ENCODE results near the gene FRMD5.

FRMD5 gene

DNA sequence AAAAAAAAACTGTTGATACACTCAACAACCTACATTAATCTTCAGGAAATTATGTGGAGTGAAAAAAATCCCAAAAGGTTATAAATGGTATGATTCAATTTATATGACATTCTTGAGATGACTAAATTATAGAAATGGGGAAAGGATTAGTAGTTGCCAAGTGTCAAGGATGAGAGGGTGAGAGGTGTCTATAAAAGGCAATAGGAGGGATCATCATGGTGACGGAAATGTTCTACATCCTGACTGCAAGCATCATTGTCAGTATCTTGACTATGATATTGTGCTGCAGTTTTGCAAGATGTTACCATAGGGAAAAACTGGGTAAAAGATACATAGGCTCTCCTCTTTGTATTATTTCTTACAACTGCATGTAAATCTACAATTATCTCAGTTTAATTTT lies 125.6 kb downstream of the FRMD5 start:
- Histone ChIP-seq H3K4me3 (IDR thresholded peaks at IDR 0.05; ENCODE audit: insufficient read depth, low read depth, low read length) (no peak overlapping the region), H4K20me1 (ENCODE audit: insufficient read depth) (no peaks in the 10 kb centered on the region), H3K9ac (no peak overlapping the region), H3K4me2 (no peak overlapping the region), H3K4me1 (ENCODE audit: low read depth, poor library complexity, severe bottlenecking) (peaks cover 4% of the 10 kb centered on the region), H2AFZ (ENCODE audit: low read depth) (no peak overlapping the region), H3K36me3 (ENCODE audit: insufficient read depth) (no peaks in the 10 kb centered on the region), H3K27me3 (ENCODE audit: insufficient read depth, low read depth) (no peaks in the 10 kb centered on the region), H3K79me2 (ENCODE audit: insufficient read depth, low read depth) (no peaks in the 10 kb centered on the region), H3K27ac (no peak overlapping the region)
- TF ChIP-seq CTCF (conservative IDR thresholded peaks at IDR 0.05; ENCODE audit: low read depth, low read length): no peak

GRCh38 chr15:44068347-44068746 lies 126.7 kb downstream of the FRMD5 start:
- Histone ChIP-seq H3K79me2 (ENCODE audit: insufficient read depth, low read depth) (no peaks in the 10 kb centered on the region), H2AFZ (ENCODE audit: low read depth) (no peak overlapping the region), H4K20me1 (ENCODE audit: insufficient read depth) (no peaks in the 10 kb centered on the region), H3K27ac (no peak overlapping the region), H3K27me3 (ENCODE audit: insufficient read depth, low read depth) (no peaks in the 10 kb centered on the region), H3K4me3 (IDR thresholded peaks at IDR 0.05; ENCODE audit: insufficient read depth, low read depth, low read length) (no peak overlapping the region), H3K36me3 (ENCODE audit: insufficient read depth) (no peaks in the 10 kb centered on the region), H3K9ac (no peak overlapping the region), H3K4me1 (ENCODE audit: low read depth, poor library complexity, severe bottlenecking) (peaks cover 4% of the 10 kb centered on the region), H3K4me2 (no peak overlapping the region)
- no peak for TF ChIP-seq CTCF (conservative IDR thresholded peaks at IDR 0.05; ENCODE audit: low read depth, low read length)

DNA sequence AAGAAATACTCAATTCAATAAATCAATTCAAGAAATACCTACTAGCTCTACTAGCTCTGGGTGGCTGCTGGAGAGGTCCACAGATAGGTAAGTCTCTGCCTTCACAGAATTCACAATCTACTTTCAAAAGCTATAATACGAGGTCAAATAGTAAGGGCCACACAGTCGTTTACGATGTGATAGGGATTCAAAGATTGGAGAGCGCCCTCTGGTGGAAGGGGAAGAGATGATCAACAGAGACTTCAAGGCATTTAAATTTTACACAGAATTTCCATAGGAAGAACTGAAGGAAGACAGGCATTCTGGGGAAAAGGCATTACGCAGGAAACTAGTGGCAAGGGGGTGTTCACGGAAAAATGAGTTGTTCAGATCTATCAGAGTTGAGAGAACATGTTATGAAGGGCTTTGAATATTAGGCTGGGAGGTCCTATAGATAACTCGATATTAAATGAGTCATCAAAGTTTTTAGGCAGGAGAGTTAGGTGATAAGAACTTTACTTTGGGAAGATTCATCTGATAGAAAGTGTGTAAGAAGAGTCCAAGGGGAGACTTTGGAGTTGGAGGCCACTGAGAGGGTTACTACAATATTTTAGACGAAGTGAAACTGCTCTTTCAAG lies 128.8 kb downstream of the FRMD5 start:
- no peak overlapping the region for H3K4me3 ChIP-seq (IDR thresholded peaks at IDR 0.05; ENCODE audit: insufficient read depth, low read depth, low read length)
- H3K9ac ChIP-seq: no peak overlapping the region
- no peaks in the 10 kb centered on the region for H3K27me3 ChIP-seq (ENCODE audit: insufficient read depth, low read depth)
- H3K36me3 ChIP-seq (ENCODE audit: insufficient read depth): no peaks in the 10 kb centered on the region
- no peaks in the 10 kb centered on the region for H3K79me2 ChIP-seq (ENCODE audit: insufficient read depth, low read depth)
- H2AFZ ChIP-seq (ENCODE audit: low read depth): peak overlapping the region; percentile 35; the same call in 1 of the 2 replicates
- peak; percentile 93 for TF ChIP-seq CTCF (conservative IDR thresholded peaks at IDR 0.05; ENCODE audit: low read depth, low read length)
- H3K4me1 ChIP-seq (ENCODE audit: low read depth, poor library complexity, severe bottlenecking): peaks cover 4% of the 10 kb centered on the region
- no peak overlapping the region; the same call in 1 of the 2 replicates for H3K4me2 ChIP-seq
- no peak overlapping the region for H3K27ac ChIP-seq
- H4K20me1 ChIP-seq (ENCODE audit: insufficient read depth): no peaks in the 10 kb centered on the region

GRCh38 chr15:44064706-44065105 lies 130.4 kb downstream of the FRMD5 start:
- Histone ChIP-seq H3K36me3 (ENCODE audit: insufficient read depth) (no peaks in the 10 kb centered on the region), H2AFZ (ENCODE audit: low read depth) (no peak overlapping the region), H3K79me2 (ENCODE audit: insufficient read depth, low read depth) (no peaks in the 10 kb centered on the region), H3K27ac (no peak overlapping the region), H3K27me3 (ENCODE audit: insufficient read depth, low read depth) (no peaks in the 10 kb centered on the region), H4K20me1 (ENCODE audit: insufficient read depth) (no peaks in the 10 kb centered on the region), H3K4me2 (no peak overlapping the region), H3K4me3 (IDR thresholded peaks at IDR 0.05; ENCODE audit: insufficient read depth, low read depth, low read length) (no peak overlapping the region), H3K9ac (no peak overlapping the region), H3K4me1 (ENCODE audit: low read depth, poor library complexity, severe bottlenecking) (peaks cover 4% of the 10 kb centered on the region)
- TF ChIP-seq CTCF (conservative IDR thresholded peaks at IDR 0.05; ENCODE audit: low read depth, low read length): no peak
